Upper lobe of right lung (tissue), 1 donor: ENCODE data around the gene WNT10A. TPM values are rescaled to one million over a fixed set of nuclear protein-coding genes. Genes with fewer than 3 reads are reported as not detected.

Experiments used
- ATAC-seq: fragments of 200-7000 bp; cut with Tn5 transposase; one replicate; pipeline ENCODE4 v1.9.1; 2020; ENCODE audit warnings: mild to moderate bottlenecking, moderate library complexity
- DNase-seq: peaks from one replicate; pipeline ENCODE4 v3.0.0-alpha.2; 2020
- H3K27ac ChIP-seq: fragments of 200-600 bp; one replicate; pipeline ENCODE4 v1.8.0; 2022
- H3K27me3 ChIP-seq: fragments of 200-600 bp; one replicate; pipeline ENCODE4 v1.8.0; 2022; ENCODE audit warnings: mild to moderate bottlenecking
- H3K36me3 ChIP-seq: fragments of 200-600 bp; one replicate; pipeline ENCODE4 v1.8.0; 2022
- H3K4me1 ChIP-seq: fragments of 200-600 bp; one replicate; pipeline ENCODE4 v1.8.0; 2022
- H3K4me3 ChIP-seq: fragments of 200-600 bp; one replicate; pipeline ENCODE4 v1.8.0; 2022; ENCODE audit warnings: mild to moderate bottlenecking
- H3K9me3 ChIP-seq: fragments of 200-600 bp; one replicate; pipeline ENCODE4 v1.8.0; 2022
- intact Hi-C: fragments of 100-400 bp; cut with DNase I; formaldehyde crosslinking; loops from one replicate; pipeline ENCODE4 v1.11.0; 2022
- total RNA-seq: library from RNA; stranded (reverse); fragmentation: NEBNext Ultra II Directional; extraction: Animal tissue kit (Norgen Biotek cat#: 25700); gene quantifications from one replicate; pipeline ENCODE4 v1.2.1, GENCODE V29; 2021
- TF ChIP-seq, protein P1 (sequence below): fragments of 200-600 bp; IDR thresholded peaks from one replicate; pipeline ENCODE4 v1.8.0; 2022; ENCODE audit warnings: antibody characterized with exemption
- donor health status: DM: no; HTN: yes; CAD: no; lungs with severe emphysema.

The WNT10A gene
- total RNA-seq, 1 donor from 2014 or later: 0.90 TPM

DNA sequence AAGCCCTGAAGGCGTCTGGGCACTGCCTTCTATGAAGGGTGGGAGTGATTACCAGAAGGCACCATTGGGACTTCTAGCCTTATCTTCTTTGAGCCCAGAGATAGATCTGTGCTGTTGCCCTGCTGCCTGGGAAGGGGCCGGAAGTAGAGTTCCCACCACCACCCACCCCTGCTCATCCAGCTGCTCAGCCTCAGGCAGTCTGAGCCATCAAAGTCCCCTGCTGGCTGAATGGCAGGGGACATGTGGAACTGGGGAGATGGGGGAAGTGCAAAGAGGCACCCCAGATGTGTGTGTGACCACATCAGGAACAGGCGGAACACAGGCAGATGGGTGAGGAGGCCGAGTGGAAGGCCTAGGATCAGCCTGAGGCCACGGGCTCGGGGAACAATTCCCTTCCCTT lies 3.3 kb upstream of the WNT10A start:
- TF ChIP-seq, protein P1, sequence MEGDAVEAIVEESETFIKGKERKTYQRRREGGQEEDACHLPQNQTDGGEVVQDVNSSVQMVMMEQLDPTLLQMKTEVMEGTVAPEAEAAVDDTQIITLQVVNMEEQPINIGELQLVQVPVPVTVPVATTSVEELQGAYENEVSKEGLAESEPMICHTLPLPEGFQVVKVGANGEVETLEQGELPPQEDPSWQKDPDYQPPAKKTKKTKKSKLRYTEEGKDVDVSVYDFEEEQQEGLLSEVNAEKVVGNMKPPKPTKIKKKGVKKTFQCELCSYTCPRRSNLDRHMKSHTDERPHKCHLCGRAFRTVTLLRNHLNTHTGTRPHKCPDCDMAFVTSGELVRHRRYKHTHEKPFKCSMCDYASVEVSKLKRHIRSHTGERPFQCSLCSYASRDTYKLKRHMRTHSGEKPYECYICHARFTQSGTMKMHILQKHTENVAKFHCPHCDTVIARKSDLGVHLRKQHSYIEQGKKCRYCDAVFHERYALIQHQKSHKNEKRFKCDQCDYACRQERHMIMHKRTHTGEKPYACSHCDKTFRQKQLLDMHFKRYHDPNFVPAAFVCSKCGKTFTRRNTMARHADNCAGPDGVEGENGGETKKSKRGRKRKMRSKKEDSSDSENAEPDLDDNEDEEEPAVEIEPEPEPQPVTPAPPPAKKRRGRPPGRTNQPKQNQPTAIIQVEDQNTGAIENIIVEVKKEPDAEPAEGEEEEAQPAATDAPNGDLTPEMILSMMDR: no peak
- H3K4me1 ChIP-seq: peaks cover 12% of the 10 kb centered on the region
- H3K27me3 ChIP-seq: peaks cover 96% of the 10 kb centered on the region

DNA sequence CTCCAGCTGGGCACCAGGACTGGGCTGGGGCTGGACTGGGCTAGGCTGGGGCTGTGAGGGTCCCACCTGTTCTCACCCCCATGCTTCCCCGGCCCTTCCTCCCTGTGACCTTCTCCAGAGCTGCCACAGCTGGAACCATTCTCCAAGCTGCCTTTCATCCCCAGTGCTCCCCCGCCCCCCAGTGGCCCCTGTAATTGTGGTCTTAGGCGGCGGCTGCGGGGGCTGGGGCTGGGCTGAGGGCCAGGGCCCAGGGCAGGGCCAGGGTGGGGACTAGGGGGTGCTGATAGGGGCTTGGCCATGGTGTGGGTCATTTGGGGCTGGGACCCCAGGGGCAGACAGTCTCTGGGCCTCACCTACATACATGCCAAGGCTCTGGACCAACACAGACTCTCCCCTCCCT lies 2.8 kb upstream of the WNT10A start:
- H3K27ac ChIP-seq: no peak overlapping the region
- H3K9me3 ChIP-seq: no peaks in the 10 kb centered on the region
- H3K4me3 ChIP-seq: no peak overlapping the region
- intact Hi-C loops: no loop called here
- no peaks in the 10 kb centered on the region for H3K36me3 ChIP-seq
- ATAC-seq: no peak
- TF ChIP-seq, protein P1: no peak
- H3K4me1 ChIP-seq: peaks cover 12% of the 10 kb centered on the region
- DNase-seq: no peak
- peaks cover 96% of the 10 kb centered on the region for H3K27me3 ChIP-seq

More for the DNA sequence above, 3.3 kb upstream of the WNT10A start:
- no peaks in the 10 kb centered on the region for H3K9me3 ChIP-seq
- H3K27ac ChIP-seq: no peak overlapping the region
- intact Hi-C loops: no loop called here
- ATAC-seq (no peak), DNase-seq (no peak)
- H3K36me3 ChIP-seq: no peaks in the 10 kb centered on the region
- H3K4me3 ChIP-seq: no peak overlapping the region

DNA sequence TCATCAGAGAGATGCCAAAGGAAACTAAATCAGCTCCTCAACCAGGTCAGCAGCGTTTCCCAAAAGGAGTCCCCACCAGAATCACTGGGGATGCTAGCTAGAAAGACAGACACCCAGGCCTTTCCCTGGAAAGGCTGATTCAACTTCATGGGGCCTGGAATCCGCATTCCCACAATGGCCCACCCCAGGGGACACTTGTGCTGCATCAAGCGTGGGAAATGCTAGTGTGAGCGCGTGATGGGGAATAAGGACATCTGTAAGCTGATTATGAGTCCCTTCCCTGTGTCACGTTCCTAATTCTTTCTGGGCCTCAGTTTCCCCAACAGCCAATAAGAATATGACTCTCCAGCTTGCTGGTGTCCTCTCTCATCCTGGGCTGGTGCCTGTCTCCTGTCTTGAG lies 2.2 kb upstream of the WNT10A start:
- Histone ChIP-seq H3K27me3 (peaks cover 91% of the 10 kb centered on the region), H3K4me3 (no peak overlapping the region), H3K36me3 (no peaks in the 10 kb centered on the region), H3K27ac (no peak overlapping the region), H3K9me3 (no peaks in the 10 kb centered on the region), H3K4me1 (peaks cover 12% of the 10 kb centered on the region)
- TF ChIP-seq, protein P1: no peak
- DNase-seq (no peak), ATAC-seq (no peak)
- intact Hi-C loops: no loop called here

DNA sequence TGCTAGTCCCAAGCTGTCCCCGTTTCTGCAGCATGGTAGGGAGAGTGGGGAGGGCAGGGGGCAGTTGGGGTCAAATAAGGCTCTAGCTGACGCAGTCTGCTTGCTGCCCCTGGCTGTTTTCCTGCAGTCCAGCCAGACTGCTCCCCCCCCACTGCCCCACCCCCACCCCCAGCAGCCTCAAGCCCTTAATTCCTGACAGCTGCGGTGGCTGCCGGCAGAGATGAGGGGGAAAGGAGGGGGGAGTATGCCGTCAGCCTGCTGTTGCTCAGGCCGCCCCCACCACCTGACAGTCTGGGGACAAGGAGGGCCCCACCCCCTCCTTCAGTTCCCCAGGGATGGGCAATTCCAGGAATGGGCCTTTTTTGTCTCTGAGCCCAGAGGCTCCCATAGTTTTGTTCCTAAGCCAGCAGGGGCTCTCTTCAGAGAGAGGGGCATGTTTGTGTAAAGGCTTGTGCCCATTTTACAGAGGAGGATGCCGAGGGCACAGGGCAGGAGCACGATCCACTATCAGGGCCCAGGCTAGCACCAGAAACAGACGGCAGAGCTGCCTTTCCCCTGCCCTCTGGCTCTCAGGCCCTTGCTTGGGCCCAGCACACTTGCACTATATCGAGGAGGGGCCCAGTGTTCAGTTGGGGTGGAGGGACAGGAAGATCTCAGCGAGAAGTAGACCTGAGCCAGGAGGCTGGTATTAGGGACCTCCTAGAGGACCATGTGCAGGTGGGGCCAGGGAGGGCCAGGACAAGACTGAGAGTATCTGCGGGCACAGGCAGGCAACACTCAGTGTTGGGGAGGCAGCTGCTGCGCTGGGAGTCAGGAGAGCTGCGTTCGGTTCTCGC lies 1.5 kb upstream of the WNT10A start:
- H3K36me3 ChIP-seq: no peaks in the 10 kb centered on the region
- peak; percentile 47 for DNase-seq
- no peak overlapping the region for H3K4me3 ChIP-seq
- no peak for ATAC-seq
- intact Hi-C loops: no loop called here
- TF ChIP-seq, protein P1: no peak
- peaks cover 12% of the 10 kb centered on the region for H3K4me1 ChIP-seq
- H3K27me3 ChIP-seq: peaks cover 84% of the 10 kb centered on the region
- H3K9me3 ChIP-seq: no peaks in the 10 kb centered on the region
- H3K27ac ChIP-seq: no peak overlapping the region

DNA sequence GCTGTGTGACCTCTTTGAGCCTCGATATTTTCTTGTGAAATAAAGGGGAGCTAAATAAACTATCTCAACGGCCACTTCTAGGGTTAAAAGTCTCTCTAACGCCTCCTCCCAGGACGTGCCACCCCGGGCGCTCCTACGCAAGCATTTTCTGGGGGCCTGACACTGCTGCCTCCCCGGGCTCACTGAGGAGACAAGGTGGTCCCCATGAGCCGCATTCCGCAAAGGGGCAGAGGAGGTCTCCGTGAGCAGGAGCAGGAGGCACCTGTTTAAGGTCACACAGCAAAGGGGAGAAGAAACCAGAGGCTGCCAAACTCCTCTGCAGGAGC lies 913 bp upstream of the WNT10A start:
- no peak for DNase-seq
- ATAC-seq: no peak
- Histone ChIP-seq H3K27ac (no peak overlapping the region), H3K27me3 (peaks cover 78% of the 10 kb centered on the region), H3K4me1 (peaks cover 12% of the 10 kb centered on the region), H3K36me3 (no peaks in the 10 kb centered on the region), H3K9me3 (no peaks in the 10 kb centered on the region), H3K4me3 (peak overlapping the region; percentile 30)
- TF ChIP-seq, protein P1: no peak
- intact Hi-C loops: no loop called here
